SK-N-SH (cell line): ENCODE measurements around the gene PKM. TPM values are rescaled to one million over a fixed set of nuclear protein-coding genes. Genes with fewer than 3 reads are reported as not detected.

Source experiments
- CTCF ChIA-PET: fragments of 300-600, 350-600 bp; formaldehyde crosslinking; extraction: SDS; loops from one replicate; lab custom pipeline; 2021; lab: Yijun Ruan, JAX
- POLR2A ChIA-PET: fragments of 350-600 bp; sonication (Branson Sonifier 250); formaldehyde crosslinking; extraction: SDS; loops from one replicate; lab custom pipeline; 2020; ENCODE audit warnings: antibody characterized with exemption, inconsistent platforms; lab: Yijun Ruan, JAX
- DNase-seq: peaks from one replicate; pipeline ENCODE4 v3.0.0; 2012
- H2AFZ ChIP-seq: fragments of 200-600 bp; sonication (generic); 2 replicates; pipeline ENCODE4 v1.8.1; 2016; ENCODE audit warnings: antibody characterized with exemption, mild to moderate bottlenecking, low read depth
- H3F3A ChIP-seq: fragments of 200-600 bp; sonication (generic); replicated peaks from 2 replicates; pipeline ENCODE3; 2016; ENCODE audit warnings: antibody characterized with exemption, mild to moderate bottlenecking; ENCODE audit not compliant: insufficient read depth
- H3K27ac ChIP-seq, 2 experiments: fragments of 200-500 bp in 1 of 2; fragments of 200-600 bp in 1 of 2; sonication (Bioruptor generic) in 1 of 2; sonication (generic), shearing (Covaris generic) in 1 of 2; 2 replicates each; pipeline versions ENCODE4 v1.5.1 to v1.6.1; 2014 to 2016; ENCODE audit warnings: low read depth in 2 of 2, inconsistent platforms in 1 of 2, low read length in 1 of 2, mild to moderate bottlenecking in 1 of 2, mixed read lengths in 1 of 2
- H3K27me3 ChIP-seq: fragments of 200-600 bp; sonication (generic), shearing (Covaris generic); 2 replicates; pipeline ENCODE4 v1.6.1; 2016; ENCODE audit warnings: mixed run types; ENCODE audit not compliant: insufficient read depth
- H3K36me3 ChIP-seq, 2 experiments: fragments of 200-500 bp in 1 of 2; fragments of 200-600 bp in 1 of 2; sonication (Bioruptor generic) in 1 of 2; sonication (generic) in 1 of 2; replicated peaks in 1 of 2; 2 replicates each; pipeline versions ENCODE3 to v1.5.1; 2014 to 2016; ENCODE audit warnings: low read length in 1 of 2, mild to moderate bottlenecking in 1 of 2; ENCODE audit not compliant: insufficient read depth in 2 of 2, control insufficient read depth in 1 of 2
- H3K4me1 ChIP-seq, 2 experiments: fragments of 200-500 bp in 1 of 2; fragments of 200-600 bp in 1 of 2; sonication (Bioruptor generic) in 1 of 2; sonication (generic), shearing (Covaris generic) in 1 of 2; 2 replicates each; pipeline versions ENCODE4 v1.5.1 to v1.6.1; 2014 to 2016; ENCODE audit warnings: low read depth in 1 of 2, low read length in 1 of 2, mixed run types in 1 of 2; ENCODE audit not compliant: insufficient read depth in 2 of 2, control insufficient read depth in 1 of 2
- H3K4me2 ChIP-seq: fragments of 200-600 bp; sonication (generic), shearing (Covaris generic); 2 replicates; pipeline ENCODE4 v1.6.1; 2017; ENCODE audit warnings: mixed run types
- H3K4me3 ChIP-seq, 2 experiments: fragments of 200-500 bp in 1 of 2; fragments of 200-600 bp in 1 of 2; sonication (Bioruptor generic) in 1 of 2; sonication (generic), shearing (Covaris generic) in 1 of 2; 2 replicates each; pipeline versions ENCODE4 v1.5.1 to v1.8.1; 2014 to 2016; ENCODE audit warnings: low read depth in 2 of 2, inconsistent platforms in 1 of 2, low read length in 1 of 2, mild to moderate bottlenecking in 1 of 2, mixed read lengths in 1 of 2, moderate library complexity in 1 of 2
- H3K79me2 ChIP-seq: fragments of 200-600 bp; sonication (generic); 2 replicates; pipeline ENCODE4 v1.8.1; 2017; ENCODE audit warnings: mild to moderate bottlenecking; ENCODE audit not compliant: insufficient read depth
- H3K9ac ChIP-seq: fragments of 200-600 bp; sonication (generic); 2 replicates; pipeline ENCODE4 v1.6.1; 2017; ENCODE audit warnings: mixed run types
- H3K9me2 ChIP-seq: fragments of 200-600 bp; sonication (generic); 2 replicates; pipeline ENCODE4 v1.6.1; 2017; ENCODE audit warnings: mixed run types
- H3K9me3 ChIP-seq: fragments of 200-600 bp; sonication (generic); 2 replicates; pipeline ENCODE4 v1.6.1; 2017; ENCODE audit warnings: mixed run types, mild to moderate bottlenecking, moderate library complexity
- H4K20me1 ChIP-seq: fragments of 200-600 bp; sonication (generic); 2 replicates; pipeline ENCODE4 v1.6.1; 2017; ENCODE audit warnings: mild to moderate bottlenecking, mixed run types; ENCODE audit not compliant: insufficient read depth
- CHD2 ChIP-seq: fragments of 150-350 bp; IDR thresholded peaks from 2 replicates; pipeline ENCODE4 v1.6.1; 2018; ENCODE audit warnings: low read length; ENCODE audit not compliant: partially characterized antibody
- ELF1 ChIP-seq: IDR thresholded peaks from 2 replicates; pipeline ENCODE4 v1.4.0; 2012
- EP300 ChIP-seq, 2 experiments: IDR thresholded peaks; 2 replicates each; pipeline versions ENCODE4 v1.4.0 to v1.6.1; 2012; ENCODE audit warnings: borderline replicate concordance in 1 of 2, low read depth in 1 of 2, low read length in 1 of 2
- FOSL2 ChIP-seq: IDR thresholded peaks from 2 replicates; pipeline ENCODE4 v1.4.0; 2012; ENCODE audit warnings: low read depth, mild to moderate bottlenecking, moderate library complexity, borderline replicate concordance
- GATA2 ChIP-seq: sonication (generic); formaldehyde crosslinking; IDR thresholded peaks from 2 replicates; pipeline ENCODE4 v1.5.0; 2020; ENCODE audit warnings: mild to moderate bottlenecking, missing genetic modification reagents
- MAX ChIP-seq: IDR thresholded peaks from 2 replicates; pipeline ENCODE4 v1.4.0; 2012; ENCODE audit warnings: low read depth
- MEF2A ChIP-seq: IDR thresholded peaks from 2 replicates; pipeline ENCODE4 v1.4.0; 2012; ENCODE audit warnings: low read depth, borderline replicate concordance
- NFIC ChIP-seq: IDR thresholded peaks from 2 replicates; pipeline ENCODE4 v1.4.0; 2012; ENCODE audit warnings: borderline replicate concordance
- NRF1 ChIP-seq: IDR thresholded peaks from 2 replicates; pipeline ENCODE4 v1.6.1; 2012; ENCODE audit warnings: low read depth, mild to moderate bottlenecking, low read length
- RAD21 ChIP-seq: IDR thresholded peaks from 2 replicates; pipeline ENCODE4 v1.6.1; 2012; ENCODE audit warnings: mild to moderate bottlenecking, low read length
- RXRA ChIP-seq: IDR thresholded peaks from 2 replicates; pipeline ENCODE4 v1.4.0; 2012; ENCODE audit warnings: low read depth, mild to moderate bottlenecking, borderline replicate concordance
- USF1 ChIP-seq: IDR thresholded peaks from 2 replicates; pipeline ENCODE4 v1.4.0; 2012; ENCODE audit warnings: low read depth, borderline replicate concordance
- WGBS: methylation state at CpG from one replicate; pipeline ENCODE4 v1.1.6; 2017; ENCODE audit warnings: low lambda C conversion rate; 5-methylcytosine and 5-hydroxymethylcytosine counted together
- polyA plus RNA-seq, 3 experiments: library from polyadenylated mRNA; depleted of rRNA; stranded (reverse); fragments of >200 nt; gene quantifications; 2 replicates each; pipeline ENCODE4 v1.2.3, GENCODE V29; 2012
- TF ChIP-seq, protein P1 (sequence below): IDR thresholded peaks from 2 replicates; pipeline ENCODE4 v1.4.0; 2012; ENCODE audit warnings: low read depth, borderline replicate concordance
- TF ChIP-seq, protein P2 (sequence below): fragments of 150-350 bp; IDR thresholded peaks from 2 replicates; pipeline ENCODE4 v1.6.1; 2016; ENCODE audit warnings: mild to moderate bottlenecking, low read depth, low read length
- TF ChIP-seq, protein P3 (sequence below): fragments of 200-600 bp; sonication (generic); IDR thresholded peaks from 2 replicates; pipeline ENCODE4 v1.6.1; 2017; ENCODE audit warnings: antibody characterized with exemption, mild to moderate bottlenecking, moderate library complexity

PKM gene
- polyA plus RNA-seq, 1 of the 3 experiments (the other 2 are of a cell fraction) = 1,453 TPM

GRCh38 chr15:72193836-72194396, 37.1 kb downstream of the PKM start:
- TF ChIP-seq ELF1 = no peak
- H3K27me3 ChIP-seq = no peaks in the 10 kb centered on the region
- peaks cover 8 to 11% of the 10 kb centered on the region in 2 experiments for H3K36me3 ChIP-seq
- DNase-seq = no peak
- peaks cover 12% of the 10 kb centered on the region; the same call in 1 of the 2 replicates for H4K20me1 ChIP-seq
- no peak overlapping the region for H2AFZ ChIP-seq
- H3F3A ChIP-seq = peaks cover 35% of the 10 kb centered on the region
- H3K27ac ChIP-seq = no peak overlapping the region
- no peaks in the 10 kb centered on the region for H3K9me2 ChIP-seq
- POLR2A ChIA-PET = no interaction called here
- H3K9ac ChIP-seq = no peak overlapping the region
- no peaks in the 10 kb centered on the region for H3K79me2 ChIP-seq
- H3K9me3 ChIP-seq = no peaks in the 10 kb centered on the region
- CTCF ChIA-PET = no interaction called here
- WGBS = 88% methylated on average over 8 of the region's 8 CpGs
- no peaks in the 10 kb centered on the region; a peak in 1 of 4 replicates for H3K4me1 ChIP-seq
- H3K4me3 ChIP-seq = no peak overlapping the region
- no peak overlapping the region for H3K4me2 ChIP-seq

DNA sequence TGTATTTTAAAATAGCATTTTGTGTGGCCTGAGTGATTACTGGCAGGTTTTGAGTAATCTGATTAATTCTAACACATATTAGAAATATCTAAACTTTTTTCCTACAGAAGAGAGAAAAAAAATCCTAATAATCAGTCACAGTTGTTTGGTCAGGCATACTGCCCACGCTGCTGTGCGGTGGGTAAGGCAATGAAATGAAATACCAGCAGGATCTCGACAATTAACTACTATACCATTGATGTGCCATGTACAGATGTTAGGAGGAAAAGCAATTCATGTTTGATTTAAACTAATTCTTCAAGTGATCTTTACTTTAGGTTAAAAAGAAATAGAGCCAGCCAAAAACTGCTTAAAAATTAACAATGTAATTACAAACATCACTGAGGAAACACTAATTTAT, 38.6 kb downstream of the PKM start:
- Histone ChIP-seq H3F3A (peaks cover 24% of the 10 kb centered on the region), H3K79me2 (no peaks in the 10 kb centered on the region), H3K4me2 (no peak overlapping the region), H3K4me3 (no peak overlapping the region), H3K9me3 (no peaks in the 10 kb centered on the region), H3K4me1 (no peaks in the 10 kb centered on the region; a peak in 1 of 4 replicates), H3K27ac (no peak overlapping the region), H3K9ac (no peak overlapping the region), H3K27me3 (no peaks in the 10 kb centered on the region), H4K20me1 (no peaks in the 10 kb centered on the region), H3K9me2 (no peaks in the 10 kb centered on the region), H3K36me3 (no peaks in the 10 kb centered on the region), H2AFZ (no peak overlapping the region)
- DNase-seq = no peak
- TF ChIP-seq GATA2 (CRISPR knock-in tag) (no peak), RXRA (no peak), FOSL2 (no peak), CHD2 (no peak), USF1 (no peak), MAX (no peak), MEF2A (no peak), RAD21 (no peak), NRF1 (no peak)
- ChIA-PET CTCF (no interaction called here), POLR2A (no interaction called here)
- 82% methylated on average over 3 of the region's 3 CpGs for WGBS

GRCh38 chr15:72189250-72189902, 41.6 kb downstream of the PKM start:
- ChIA-PET POLR2A (no interaction called here), CTCF (interaction anchor here (1.2 kb wide), 1 partner anchor 9 kb away, joined by 5 read pairs; no protein-coding TSS in a partner anchor)
- no peak for DNase-seq
- H3K4me2 ChIP-seq = no peak overlapping the region
- peaks cover 0 to 2% of the 10 kb centered on the region in 2 experiments; a peak in 1 of 4 replicates for H3K4me1 ChIP-seq
- H3K36me3 ChIP-seq = no peaks in the 10 kb centered on the region
- no peak overlapping the region for H3K9ac ChIP-seq
- no peaks in the 10 kb centered on the region for H4K20me1 ChIP-seq
- H3K79me2 ChIP-seq = no peaks in the 10 kb centered on the region
- H3K9me2 ChIP-seq = no peaks in the 10 kb centered on the region
- peaks cover 12% of the 10 kb centered on the region for H3F3A ChIP-seq
- 62% methylated on average over 2 of the region's 2 CpGs for WGBS
- no peak overlapping the region for H2AFZ ChIP-seq
- no peak overlapping the region for H3K27ac ChIP-seq
- no peaks in the 10 kb centered on the region for H3K27me3 ChIP-seq
- H3K9me3 ChIP-seq = no peaks in the 10 kb centered on the region
- no peak overlapping the region for H3K4me3 ChIP-seq
- TF ChIP-seq, protein P1, sequence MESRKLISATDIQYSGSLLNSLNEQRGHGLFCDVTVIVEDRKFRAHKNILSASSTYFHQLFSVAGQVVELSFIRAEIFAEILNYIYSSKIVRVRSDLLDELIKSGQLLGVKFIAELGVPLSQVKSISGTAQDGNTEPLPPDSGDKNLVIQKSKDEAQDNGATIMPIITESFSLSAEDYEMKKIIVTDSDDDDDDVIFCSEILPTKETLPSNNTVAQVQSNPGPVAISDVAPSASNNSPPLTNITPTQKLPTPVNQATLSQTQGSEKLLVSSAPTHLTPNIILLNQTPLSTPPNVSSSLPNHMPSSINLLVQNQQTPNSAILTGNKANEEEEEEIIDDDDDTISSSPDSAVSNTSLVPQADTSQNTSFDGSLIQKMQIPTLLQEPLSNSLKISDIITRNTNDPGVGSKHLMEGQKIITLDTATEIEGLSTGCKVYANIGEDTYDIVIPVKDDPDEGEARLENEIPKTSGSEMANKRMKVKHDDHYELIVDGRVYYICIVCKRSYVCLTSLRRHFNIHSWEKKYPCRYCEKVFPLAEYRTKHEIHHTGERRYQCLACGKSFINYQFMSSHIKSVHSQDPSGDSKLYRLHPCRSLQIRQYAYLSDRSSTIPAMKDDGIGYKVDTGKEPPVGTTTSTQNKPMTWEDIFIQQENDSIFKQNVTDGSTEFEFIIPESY = no peak
- TF ChIP-seq NFIC (no peak), EP300 (IDR thresholded peaks at IDR 0.05; ENCODE audit: borderline replicate concordance in 1 of 2, low read depth in 1 of 2, low read length in 1 of 2) (no peak), ELF1 (no peak), NRF1 (no peak)
- TF ChIP-seq, protein P2, sequence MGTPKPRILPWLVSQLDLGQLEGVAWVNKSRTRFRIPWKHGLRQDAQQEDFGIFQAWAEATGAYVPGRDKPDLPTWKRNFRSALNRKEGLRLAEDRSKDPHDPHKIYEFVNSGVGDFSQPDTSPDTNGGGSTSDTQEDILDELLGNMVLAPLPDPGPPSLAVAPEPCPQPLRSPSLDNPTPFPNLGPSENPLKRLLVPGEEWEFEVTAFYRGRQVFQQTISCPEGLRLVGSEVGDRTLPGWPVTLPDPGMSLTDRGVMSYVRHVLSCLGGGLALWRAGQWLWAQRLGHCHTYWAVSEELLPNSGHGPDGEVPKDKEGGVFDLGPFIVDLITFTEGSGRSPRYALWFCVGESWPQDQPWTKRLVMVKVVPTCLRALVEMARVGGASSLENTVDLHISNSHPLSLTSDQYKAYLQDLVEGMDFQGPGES = no peak
- TF ChIP-seq, protein P3, sequence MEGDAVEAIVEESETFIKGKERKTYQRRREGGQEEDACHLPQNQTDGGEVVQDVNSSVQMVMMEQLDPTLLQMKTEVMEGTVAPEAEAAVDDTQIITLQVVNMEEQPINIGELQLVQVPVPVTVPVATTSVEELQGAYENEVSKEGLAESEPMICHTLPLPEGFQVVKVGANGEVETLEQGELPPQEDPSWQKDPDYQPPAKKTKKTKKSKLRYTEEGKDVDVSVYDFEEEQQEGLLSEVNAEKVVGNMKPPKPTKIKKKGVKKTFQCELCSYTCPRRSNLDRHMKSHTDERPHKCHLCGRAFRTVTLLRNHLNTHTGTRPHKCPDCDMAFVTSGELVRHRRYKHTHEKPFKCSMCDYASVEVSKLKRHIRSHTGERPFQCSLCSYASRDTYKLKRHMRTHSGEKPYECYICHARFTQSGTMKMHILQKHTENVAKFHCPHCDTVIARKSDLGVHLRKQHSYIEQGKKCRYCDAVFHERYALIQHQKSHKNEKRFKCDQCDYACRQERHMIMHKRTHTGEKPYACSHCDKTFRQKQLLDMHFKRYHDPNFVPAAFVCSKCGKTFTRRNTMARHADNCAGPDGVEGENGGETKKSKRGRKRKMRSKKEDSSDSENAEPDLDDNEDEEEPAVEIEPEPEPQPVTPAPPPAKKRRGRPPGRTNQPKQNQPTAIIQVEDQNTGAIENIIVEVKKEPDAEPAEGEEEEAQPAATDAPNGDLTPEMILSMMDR = no peak
